Thyroid gland (tissue), 4 donors: ENCODE results near the gene FAM50B.

Experiments
- CTCF ChIP-seq, 6 experiments: fragments of 200-600 bp in 3 of 6; fragments of 450-650 bp in 3 of 6; sonication (generic) in 3 of 6; IDR thresholded peaks; one replicate each; pipeline ENCODE4 v1.5.1; 2016 to 2019; ENCODE audit warnings: antibody characterized with exemption in 6 of 6, mild to moderate bottlenecking in 2 of 6, inconsistent platforms in 1 of 6, moderate library complexity in 1 of 6
- POLR2A ChIP-seq, 2 donors: fragments of 450-650 bp; IDR thresholded peaks; one replicate each; pipeline ENCODE4 v1.6.1; 2017; ENCODE audit warnings: antibody characterized with exemption in 2 of 2, mild to moderate bottlenecking in 2 of 2, moderate library complexity in 1 of 2

- TF ChIP-seq POLR2A (IDR thresholded peaks at IDR 0.05) (no peak), CTCF (IDR thresholded peaks at IDR 0.05) (no peak)
Measured at GRCh38 chr6:3869284-3869631, 20.1 kb downstream of the FAM50B start.
